Stimulated activated CD8-positive, alpha-beta memory T cell treated with anti-CD3 and anti-CD28 coated beads, Interleukin-7, amount 100 ng/mL, for 48 hours (primary cell): ENCODE data around the gene WDR76.

Experiments used
- DNase-seq, 2 donors: peaks; one replicate each; pipeline ENCODE4 v3.0.0-alpha.2; 2020; ENCODE audit warnings: low read depth in 1 of 2; ENCODE audit errors: extremely low read depth in 1 of 2

The WDR76 gene

GRCh38 chr15:43873651-43874050, 46.8 kb downstream of the WDR76 start:
- no peak for DNase-seq

DNA sequence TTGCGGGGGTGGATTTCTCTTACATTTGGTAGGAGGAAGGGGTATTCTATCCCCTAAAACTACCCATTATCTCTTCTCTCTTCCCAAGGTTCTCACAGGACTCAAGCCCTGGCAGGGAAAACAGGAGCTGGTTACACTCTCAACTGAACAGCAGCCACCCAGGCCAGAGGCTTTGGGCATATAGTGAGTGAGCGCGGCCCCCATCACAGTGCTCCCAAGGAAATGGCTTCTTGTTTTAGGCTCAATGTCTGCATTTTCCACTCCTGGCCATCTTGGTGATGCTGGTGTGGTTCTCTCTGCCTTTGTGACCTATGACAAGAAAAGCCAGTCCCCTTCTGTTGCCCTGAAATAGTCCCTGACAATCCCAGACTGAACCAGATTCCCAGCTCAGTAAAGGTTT, 50.1 kb downstream of the WDR76 start:
- no peak for DNase-seq

DNA sequence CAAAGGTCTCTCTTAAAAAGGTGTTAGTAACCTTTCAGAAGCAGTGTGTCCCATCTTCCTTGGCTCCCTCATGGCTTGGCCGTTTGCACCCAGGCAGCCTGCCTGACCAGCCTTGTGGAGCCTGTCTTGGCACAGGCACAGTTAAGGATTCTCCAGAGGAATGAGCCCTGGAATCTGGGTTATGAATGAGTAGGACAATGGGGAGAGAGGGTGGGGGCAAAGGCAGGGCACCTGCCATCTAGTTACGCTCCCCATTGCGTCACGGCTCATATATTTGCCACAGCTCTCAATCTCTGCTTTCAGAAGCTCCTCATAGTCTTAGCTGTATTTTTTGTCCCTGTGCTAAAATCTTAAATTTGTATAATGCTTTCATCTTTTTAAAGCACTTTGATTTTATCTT, 50.6 kb downstream of the WDR76 start:
- DNase-seq, result no peak

- DNase-seq, result no peak
These were observed 51.6 kb downstream of the WDR76 start for GRCh38 chr15:43878446-43878845.

DNA sequence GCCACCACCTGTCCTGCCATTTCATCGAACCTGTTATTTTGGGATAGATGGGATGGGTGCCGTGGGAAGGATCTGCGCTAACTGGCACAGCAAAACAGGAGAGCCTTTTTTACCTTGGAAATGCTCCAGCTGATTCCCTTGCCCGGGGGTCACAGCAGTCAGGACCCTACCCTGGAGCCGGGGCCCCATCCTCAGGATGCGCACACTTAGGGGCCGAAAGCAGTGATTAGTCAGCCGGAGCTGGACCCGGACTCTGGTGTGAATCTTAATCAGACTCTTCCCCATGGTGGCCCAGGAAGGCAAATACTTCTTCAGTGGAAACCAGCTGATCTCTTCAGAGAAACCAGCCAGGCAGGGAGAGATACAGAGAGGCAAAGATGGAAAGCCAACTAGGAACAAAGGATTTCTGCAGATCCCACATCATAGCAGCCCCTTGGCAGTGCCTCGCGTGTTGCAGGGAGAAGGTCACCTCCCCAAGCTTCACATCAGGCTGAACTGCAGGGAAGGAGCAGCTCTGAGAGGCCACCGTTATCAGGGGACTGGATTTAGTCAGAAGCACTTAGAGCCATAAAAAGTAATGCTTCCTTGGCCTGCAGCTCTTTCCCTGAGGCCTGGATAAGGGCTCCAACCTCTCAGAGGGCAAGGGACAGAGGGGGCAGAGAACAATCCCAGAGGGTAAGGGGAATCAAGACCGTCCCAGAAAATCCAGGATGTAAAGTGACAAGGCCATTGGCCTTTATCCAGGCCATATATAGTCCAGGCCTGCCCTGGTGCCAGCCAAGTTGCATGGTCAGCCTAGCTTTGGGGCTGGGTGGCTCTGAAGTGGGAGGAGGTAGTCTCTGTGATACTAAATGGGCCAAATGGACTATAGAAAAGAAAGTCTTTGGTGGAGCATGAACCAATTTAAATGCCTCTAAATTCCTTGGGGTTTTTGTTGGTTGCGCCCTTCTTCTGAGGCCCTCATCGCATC, 52.9 kb downstream of the WDR76 start:
- DNase-seq, result no peak

GRCh38 chr15:43880406-43881194, 53.8 kb downstream of the WDR76 start:
- no peak for DNase-seq

DNA sequence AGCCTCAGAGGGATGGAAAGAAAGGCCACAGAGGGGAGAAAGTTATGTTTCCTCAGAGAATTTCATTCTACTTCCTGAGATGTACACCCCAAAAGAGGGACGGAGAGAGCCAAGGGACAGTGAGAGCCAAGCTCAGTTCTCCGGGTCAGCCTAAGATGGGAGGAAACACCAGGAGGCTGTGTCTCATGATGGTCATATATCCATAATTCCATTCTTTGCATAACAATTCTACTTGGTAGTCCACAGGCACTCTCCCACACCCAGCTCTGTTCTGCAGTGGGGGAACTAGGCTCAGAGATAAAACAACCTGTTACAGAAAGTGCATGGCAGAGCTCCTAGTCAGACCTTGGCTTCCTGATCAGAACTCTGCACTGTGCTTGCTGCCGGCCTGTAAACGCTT, 54.4 kb downstream of the WDR76 start:
- DNase-seq, result no peak

DNA sequence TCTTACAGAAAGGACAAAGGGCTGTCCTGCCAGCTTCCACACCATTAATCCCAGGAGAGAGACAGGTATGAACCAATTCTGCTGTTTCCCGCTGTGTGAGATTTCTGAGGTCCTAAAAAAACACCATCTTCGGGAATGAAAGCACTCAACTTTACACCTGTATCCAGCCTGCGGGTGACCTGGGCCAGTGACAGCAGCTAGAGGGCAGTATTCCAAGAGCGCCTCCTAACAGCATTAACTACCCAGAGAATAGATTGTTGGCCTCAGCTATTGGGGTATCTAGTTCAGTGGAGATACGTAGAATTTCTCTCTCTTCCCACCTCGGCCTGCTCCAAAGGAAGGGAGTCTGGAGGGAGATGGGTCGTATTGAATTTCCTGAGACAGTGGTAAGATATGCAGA, 55.1 kb downstream of the WDR76 start:
- DNase-seq, result no peak

DNA sequence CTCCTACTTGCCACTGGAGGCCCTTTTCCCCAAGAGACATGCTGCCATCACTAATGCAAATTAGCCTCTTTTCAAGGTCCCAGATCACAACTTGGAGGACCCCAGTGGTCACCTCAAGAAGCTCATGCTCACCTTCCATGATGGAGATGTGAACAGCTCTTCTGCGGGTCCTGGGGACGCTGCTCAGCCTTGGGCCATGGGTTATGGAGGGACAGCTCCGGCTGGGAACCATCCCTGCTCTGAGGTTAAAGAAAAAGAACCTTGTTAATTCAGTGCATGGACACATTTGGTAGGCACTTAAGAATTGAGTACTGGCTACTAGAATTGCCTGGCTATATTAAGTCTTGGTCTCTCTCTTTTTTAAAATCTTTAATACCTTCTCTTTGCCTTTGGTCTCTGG, 56.8 kb downstream of the WDR76 start:
- no peak for DNase-seq

- DNase-seq, result no peak
These were observed 59.8 kb downstream of the WDR76 start for GRCh38 chr15:43886558-43886957.

DNA sequence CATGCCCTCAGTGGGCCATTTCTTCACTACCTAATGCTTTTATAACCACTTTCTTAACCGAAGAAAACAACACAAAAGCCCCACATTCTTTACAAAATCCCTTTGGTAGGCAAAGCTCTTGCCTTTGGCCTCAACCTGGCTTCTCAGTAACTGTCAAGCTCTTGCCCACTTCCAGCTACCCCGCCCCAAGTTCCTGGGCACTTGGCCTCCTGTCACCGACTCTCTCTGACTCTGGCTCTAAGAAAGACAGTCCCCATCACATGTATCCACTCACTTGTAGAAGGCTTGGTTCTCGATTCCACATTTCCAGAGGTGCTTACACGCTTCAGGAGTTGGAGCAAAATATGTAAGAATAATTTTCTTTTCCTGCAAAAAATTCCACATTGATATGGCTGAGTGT, 61.1 kb downstream of the WDR76 start:
- DNase-seq, result no peak

- no peak for DNase-seq
These were observed 62.2 kb downstream of the WDR76 start for GRCh38 chr15:43889042-43889441.

- no peak for DNase-seq
These were observed 67.2 kb downstream of the WDR76 start for GRCh38 chr15:43893956-43894355.

DNA sequence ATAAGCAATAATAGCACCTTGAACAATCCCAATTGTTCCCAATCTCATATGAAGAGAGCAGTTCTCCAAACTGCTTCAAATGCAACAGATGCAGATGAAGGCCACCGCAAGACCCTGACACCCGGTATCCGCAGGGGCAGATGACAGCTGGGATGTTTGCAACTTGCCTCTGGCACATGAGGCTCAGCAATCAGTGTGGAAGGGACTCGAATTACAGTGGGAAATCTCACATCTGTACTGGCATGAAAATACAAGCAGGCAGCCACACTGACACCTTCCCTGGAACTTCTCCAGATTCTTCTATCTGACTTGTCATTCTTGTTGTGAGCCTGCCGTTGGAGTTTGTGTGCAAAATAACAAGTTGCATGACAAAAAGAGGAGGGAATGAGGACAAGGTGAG, 68.8 kb downstream of the WDR76 start:
- no peak for DNase-seq

- DNase-seq, result no peak
These were observed 69.7 kb downstream of the WDR76 start for GRCh38 chr15:43896543-43896942.

DNA sequence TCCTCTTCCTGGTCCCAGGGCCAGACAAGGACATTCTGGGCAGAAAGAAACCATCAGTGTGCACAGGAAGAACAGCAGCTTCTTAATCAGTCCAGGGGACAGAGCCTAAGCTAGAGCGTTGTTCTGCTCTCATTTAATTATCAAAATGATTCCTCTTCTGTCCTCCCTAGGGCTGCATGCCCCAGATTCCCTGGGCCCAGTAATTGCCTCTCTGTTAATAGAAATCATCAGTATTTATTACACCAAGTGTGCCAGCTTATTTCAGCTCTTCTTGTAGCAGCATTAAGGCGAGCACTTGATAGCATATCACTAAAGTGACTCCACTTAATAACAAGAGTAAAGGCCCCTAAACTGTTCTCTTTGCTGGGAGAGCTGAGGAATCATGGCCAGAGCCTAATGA, 72.1 kb downstream of the WDR76 start:
- no peak for DNase-seq

GRCh38 chr15:43899928-43900327, 73.1 kb downstream of the WDR76 start:
- no peak for DNase-seq

GRCh38 chr15:43900996-43901395, 74.2 kb downstream of the WDR76 start:
- DNase-seq, result no peak

- DNase-seq, result no peak
These were observed 74.7 kb downstream of the WDR76 start for GRCh38 chr15:43901495-43901894.

DNA sequence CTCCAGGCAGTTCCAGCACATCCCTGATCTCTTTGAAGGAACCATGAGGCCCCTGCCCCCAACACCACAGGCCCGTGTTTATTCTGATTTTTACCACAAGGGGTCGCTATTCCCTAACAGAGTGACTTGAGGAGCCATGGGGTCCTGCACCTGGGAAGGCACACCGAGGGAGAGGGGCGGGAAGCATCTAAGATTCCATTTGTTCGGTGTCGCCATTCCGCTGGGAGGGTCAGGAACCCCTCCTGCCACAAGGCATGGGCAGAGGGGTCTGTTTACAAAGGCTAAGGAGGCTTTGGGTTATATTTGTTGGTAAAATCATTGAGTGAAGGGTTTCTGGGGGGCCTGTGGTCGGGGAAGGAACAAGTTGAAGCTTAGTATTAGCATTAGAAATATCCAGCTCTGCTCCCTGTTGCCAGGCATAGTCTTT, 77.1 kb downstream of the WDR76 start:
- peak; percentile 8 to 28 for DNase-seq

GRCh38 chr15:43905755-43906154, 79.0 kb downstream of the WDR76 start:
- DNase-seq, result no peak

GRCh38 chr15:43908516-43909050, 81.8 kb downstream of the WDR76 start:
- DNase-seq, result no peak
